Glutamatergic neuron (in vitro differentiated cells): ENCODE data around the gene PPM1L. TPM values are rescaled to one million over a fixed set of nuclear protein-coding genes. Genes with fewer than 3 reads are reported as not detected.

Source experiments
- DNase-seq: peaks from one replicate; pipeline ENCODE4 v3.0.0; 2022
- H3K27ac Mint-ChIP-seq: one replicate; pipeline ENCODE4 v1.8.0; 2020; ENCODE audit warnings: mild to moderate bottlenecking, mixed read lengths, inconsistent platforms; ENCODE audit not compliant: unreplicated experiment
- H3K27me3 Mint-ChIP-seq: one replicate; pipeline ENCODE4 v1.8.0; 2020; ENCODE audit warnings: mild to moderate bottlenecking, moderate library complexity, mixed read lengths, inconsistent platforms; ENCODE audit not compliant: unreplicated experiment
- H3K36me3 Mint-ChIP-seq: one replicate; pipeline ENCODE4 v1.8.0; 2020; ENCODE audit warnings: mild to moderate bottlenecking, mixed read lengths, inconsistent platforms; ENCODE audit not compliant: unreplicated experiment
- H3K4me1 Mint-ChIP-seq: one replicate; pipeline ENCODE4 v1.8.0; 2020; ENCODE audit warnings: mild to moderate bottlenecking, low read depth, mixed read lengths, inconsistent platforms; ENCODE audit not compliant: unreplicated experiment
- H3K4me3 Mint-ChIP-seq: one replicate; pipeline ENCODE4 v1.8.0; 2020; ENCODE audit warnings: mild to moderate bottlenecking, mixed read lengths, inconsistent platforms; ENCODE audit not compliant: unreplicated experiment
- H3K9me3 Mint-ChIP-seq: one replicate; pipeline ENCODE4 v1.8.0; 2020; ENCODE audit warnings: mild to moderate bottlenecking, moderate library complexity, mixed read lengths, inconsistent platforms; ENCODE audit not compliant: unreplicated experiment
- total RNA-seq: library from RNA; stranded (reverse); fragmentation: NEBNext Ultra II Directional; extraction: Animal tissue kit (Norgen Biotek cat#: 25700); gene quantifications from one replicate; pipeline ENCODE4 v1.2.1, GENCODE V29; 2021; ENCODE audit not compliant: unreplicated experiment
- TF ChIP-seq, protein P1 (sequence below): fragments of 200-600 bp; sonication (generic); IDR thresholded peaks from one replicate; pipeline ENCODE4 v1.5.0; 2021; ENCODE audit not compliant: partially characterized antibody, unreplicated experiment

Gene PPM1L
- total RNA-seq, 1 donor from 2014 or later = 81.4 TPM

DNA sequence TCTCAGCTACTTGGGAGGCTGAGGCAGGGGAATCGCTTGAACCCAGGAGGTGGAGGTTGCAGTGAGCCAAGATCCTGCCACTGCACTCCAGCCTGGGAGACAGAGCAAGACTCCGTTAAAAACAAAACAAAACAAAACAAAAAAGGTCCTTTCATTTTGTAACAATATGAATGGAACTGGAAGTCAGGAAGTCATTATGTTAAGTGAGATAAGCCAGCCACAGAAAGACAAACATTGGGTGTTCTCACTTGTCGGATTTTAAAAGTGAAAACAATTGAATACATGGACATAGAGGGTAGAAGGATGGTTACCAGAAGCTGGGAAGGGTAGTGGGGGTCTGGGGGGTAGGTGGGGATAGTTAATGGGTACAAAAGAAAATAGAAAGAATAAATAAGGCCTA lies 361.6 kb downstream of the PPM1L start:
- Mint-ChIP-seq H3K27me3 (peaks cover 2% of the 10 kb centered on the region), H3K4me3 (no peak overlapping the region), H3K4me1 (no peaks in the 10 kb centered on the region), H3K9me3 (peaks cover 6% of the 10 kb centered on the region), H3K36me3 (peaks cover 21% of the 10 kb centered on the region), H3K27ac (no peak overlapping the region)
- TF ChIP-seq, protein P1, sequence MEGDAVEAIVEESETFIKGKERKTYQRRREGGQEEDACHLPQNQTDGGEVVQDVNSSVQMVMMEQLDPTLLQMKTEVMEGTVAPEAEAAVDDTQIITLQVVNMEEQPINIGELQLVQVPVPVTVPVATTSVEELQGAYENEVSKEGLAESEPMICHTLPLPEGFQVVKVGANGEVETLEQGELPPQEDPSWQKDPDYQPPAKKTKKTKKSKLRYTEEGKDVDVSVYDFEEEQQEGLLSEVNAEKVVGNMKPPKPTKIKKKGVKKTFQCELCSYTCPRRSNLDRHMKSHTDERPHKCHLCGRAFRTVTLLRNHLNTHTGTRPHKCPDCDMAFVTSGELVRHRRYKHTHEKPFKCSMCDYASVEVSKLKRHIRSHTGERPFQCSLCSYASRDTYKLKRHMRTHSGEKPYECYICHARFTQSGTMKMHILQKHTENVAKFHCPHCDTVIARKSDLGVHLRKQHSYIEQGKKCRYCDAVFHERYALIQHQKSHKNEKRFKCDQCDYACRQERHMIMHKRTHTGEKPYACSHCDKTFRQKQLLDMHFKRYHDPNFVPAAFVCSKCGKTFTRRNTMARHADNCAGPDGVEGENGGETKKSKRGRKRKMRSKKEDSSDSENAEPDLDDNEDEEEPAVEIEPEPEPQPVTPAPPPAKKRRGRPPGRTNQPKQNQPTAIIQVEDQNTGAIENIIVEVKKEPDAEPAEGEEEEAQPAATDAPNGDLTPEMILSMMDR = no peak
- no peak for DNase-seq

DNA sequence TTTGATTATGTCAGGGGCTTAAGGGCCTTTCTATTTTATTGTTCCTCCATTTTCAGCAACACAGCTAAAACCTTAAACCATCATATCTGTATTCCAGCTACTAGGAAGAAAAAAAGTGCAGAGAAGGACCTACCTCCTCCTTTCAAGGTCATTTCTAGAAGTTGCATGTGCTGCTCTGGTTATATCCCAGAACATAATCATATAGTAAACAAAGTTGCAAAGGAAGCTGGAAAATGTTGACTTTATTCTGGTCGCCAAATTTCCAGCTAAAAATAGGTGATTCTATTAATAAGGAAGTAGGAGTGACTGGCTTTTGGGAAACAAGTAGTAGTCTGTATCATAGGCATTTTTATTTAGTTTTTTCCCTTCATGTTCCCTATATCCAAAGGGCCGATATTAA lies 370.5 kb downstream of the PPM1L start:
- TF ChIP-seq, protein P1 = no peak
- Mint-ChIP-seq H3K27ac (no peak overlapping the region), H3K4me1 (no peaks in the 10 kb centered on the region), H3K9me3 (peaks cover 7% of the 10 kb centered on the region), H3K36me3 (no peaks in the 10 kb centered on the region), H3K4me3 (no peak overlapping the region), H3K27me3 (no peaks in the 10 kb centered on the region)
- DNase-seq = no peak

Other genes starting within 250 kb of the PPM1L start
- gene KPNA4, start 190.7 kb upstream of the PPM1L start, total RNA-seq = 61.5 TPM
- gene ARL14, start 79.1 kb upstream of the PPM1L start, total RNA-seq = not detected